ENCODE measurements around the gene MED29. TPM values are rescaled to one million over a fixed set of nuclear protein-coding genes. Genes with fewer than 3 reads are reported as not detected.

MED29 gene
- total and polyA plus RNA-seq, 2 of the 13 experiments (the other 11 are each of a cell fraction or from before 2014, with no cell fraction given): 14.0 to 19.7 TPM

GRCh38 chr19:39428283-39429112, 37.3 kb downstream of the MED29 start (continued):
- TF ChIP-seq UBTF (CRISPR knock-in tag; IDR thresholded peaks at IDR 0.05): peak; percentile 86
- peak; percentile 78; the same call in 1 of the 2 replicates for TF ChIP-seq ZKSCAN5 (CRISPR knock-in tag; IDR thresholded peaks at IDR 0.05)
- no peak for TF ChIP-seq ZBTB38 (CRISPR knock-in tag; IDR thresholded peaks at IDR 0.05)
- TF ChIP-seq SPEN (CRISPR knock-in tag; IDR thresholded peaks at IDR 0.05; ENCODE audit: low read depth): no peak
- TF ChIP-seq RXRA (CRISPR knock-in tag; IDR thresholded peaks at IDR 0.05): peak; percentile 38; the same call in 1 of the 2 replicates
- TF ChIP-seq ZNF788 (CRISPR knock-in tag; IDR thresholded peaks at IDR 0.05; ENCODE audit: borderline replicate concordance): no peak
- TF ChIP-seq LRRFIP1 (CRISPR knock-in tag; conservative IDR thresholded peaks at IDR 0.05): no peak
- TF ChIP-seq E2F1 (CRISPR knock-in tag; IDR thresholded peaks at IDR 0.05): no peak
- TF ChIP-seq RARA (CRISPR knock-in tag; IDR thresholded peaks at IDR 0.05): peak; percentile 44; the same call in 1 of the 2 replicates
- no peak for TF ChIP-seq AKAP8 (CRISPR knock-in tag; IDR thresholded peaks at IDR 0.05)
- peak; percentile 75 for TF ChIP-seq GATAD2A (CRISPR knock-in tag; IDR thresholded peaks at IDR 0.05)
- no peak for TF ChIP-seq HMGXB3 (CRISPR knock-in tag; IDR thresholded peaks at IDR 0.05; ENCODE audit: borderline replicate concordance)
- TF ChIP-seq ATF1 (CRISPR knock-in tag; IDR thresholded peaks at IDR 0.05): no peak
- no peak for TF ChIP-seq MYNN (CRISPR knock-in tag; IDR thresholded peaks at IDR 0.05; ENCODE audit: low read depth)
- no peak for TF ChIP-seq NR2C2 (CRISPR knock-in tag; IDR thresholded peaks at IDR 0.05; ENCODE audit: borderline replicate concordance)
- no peak for TF ChIP-seq ZNF850 (CRISPR knock-in tag; conservative IDR thresholded peaks at IDR 0.05)
- no peak for TF ChIP-seq ZBTB7A (CRISPR knock-in tag; IDR thresholded peaks at IDR 0.05)

Measured in HepG2 (cell line).